NCI-H524 treated with DMSO at 0.1 percent for 48 hours (cell line): ENCODE data around the gene PANK1.

Experiments
- DNase-seq: peaks from one replicate; lab custom pipeline; 2025; lab: John Stamatoyannopoulos, UW

Gene PANK1

DNA sequence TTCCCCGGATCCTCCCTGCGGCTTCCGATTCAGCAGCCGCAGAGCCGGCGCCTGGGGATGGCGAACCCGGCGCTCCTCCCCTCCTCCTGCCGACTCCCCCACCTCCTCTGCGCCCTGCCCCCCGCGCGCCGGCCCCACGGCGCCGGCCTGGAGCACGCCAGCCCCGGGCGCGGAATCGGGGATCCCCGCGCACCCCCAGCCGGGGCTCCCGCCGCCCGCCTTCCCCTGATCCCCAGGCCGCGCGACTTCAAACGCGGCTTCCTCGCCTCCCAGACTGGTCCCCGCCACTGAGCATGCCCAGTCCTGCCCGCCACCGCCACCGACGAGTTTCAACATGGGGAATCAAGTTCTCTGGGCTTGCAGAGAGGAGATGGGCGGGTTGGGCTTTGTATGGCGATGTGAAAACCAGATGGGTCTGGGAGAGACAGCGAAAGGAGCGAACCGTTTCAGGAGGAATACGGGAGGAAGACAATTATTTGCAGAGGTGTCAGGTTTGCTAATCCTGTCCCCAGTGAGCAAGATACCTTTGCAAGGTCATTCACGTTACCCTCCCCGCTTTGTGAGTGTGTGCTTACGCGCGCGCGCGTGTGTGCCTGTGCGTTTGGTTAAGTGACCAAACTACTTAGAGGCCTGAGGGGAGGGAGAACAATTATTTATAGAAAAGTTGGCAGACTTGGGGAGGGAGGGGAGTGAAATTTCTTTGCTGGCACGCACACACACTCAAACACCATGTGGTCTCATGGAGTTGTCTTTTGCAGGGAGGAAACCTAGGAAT, at the start of gene PANK1:
PANK1 (minus strand) TSS at position 276 of the 775 bp plus-strand sequence. CDS start 351 bp downstream, outside the sequence.
- no peak for DNase-seq

DNA sequence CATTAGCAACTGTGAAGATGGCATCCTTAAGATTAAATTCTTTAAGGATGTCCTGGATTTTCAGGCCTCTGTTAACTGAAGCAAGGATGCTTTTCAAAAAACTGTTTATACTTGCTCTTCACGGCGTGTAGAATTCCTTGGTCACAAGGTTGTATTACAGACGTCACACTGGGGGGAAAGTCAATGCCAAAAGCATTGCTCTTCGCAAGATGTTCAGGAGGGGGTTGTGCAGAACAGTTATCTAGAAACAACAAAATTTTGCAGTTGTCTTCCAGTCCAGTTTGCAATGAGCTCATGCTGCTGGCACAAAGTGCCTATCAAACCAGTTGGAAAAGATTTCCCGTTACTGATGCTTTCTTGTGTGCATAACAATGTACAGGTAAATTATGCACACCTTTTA, 48.1 kb upstream of the PANK1 start:
- no peak for DNase-seq

GRCh38 chr10:89692416-89692815, 47.4 kb upstream of the PANK1 start:
- no peak for DNase-seq

DNA sequence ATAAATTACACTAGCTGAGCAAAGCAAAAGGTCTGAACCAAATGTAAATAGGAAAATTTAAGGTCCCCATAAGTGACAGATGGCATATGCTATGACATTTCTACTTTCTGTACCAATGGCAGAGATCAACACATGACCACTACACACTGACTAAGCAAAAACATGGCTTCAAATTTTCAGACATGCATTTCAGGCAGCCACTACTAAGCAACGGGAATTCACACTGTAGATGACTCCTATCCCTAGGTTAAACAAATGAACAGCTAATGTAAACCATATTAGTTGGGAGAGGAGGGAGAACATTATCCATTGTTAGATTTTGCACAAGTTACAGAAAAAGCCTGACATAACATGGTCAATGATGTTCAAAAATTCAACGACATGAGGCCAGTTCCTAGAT, 45.0 kb upstream of the PANK1 start:
- DNase-seq = no peak

GRCh38 chr10:89685936-89686335, 40.9 kb upstream of the PANK1 start:
- no peak for DNase-seq

GRCh38 chr10:89684604-89685003, 39.6 kb upstream of the PANK1 start:
- DNase-seq = no peak

- DNase-seq = no peak
Measured at GRCh38 chr10:89683883-89684282, 38.8 kb upstream of the PANK1 start.

DNA sequence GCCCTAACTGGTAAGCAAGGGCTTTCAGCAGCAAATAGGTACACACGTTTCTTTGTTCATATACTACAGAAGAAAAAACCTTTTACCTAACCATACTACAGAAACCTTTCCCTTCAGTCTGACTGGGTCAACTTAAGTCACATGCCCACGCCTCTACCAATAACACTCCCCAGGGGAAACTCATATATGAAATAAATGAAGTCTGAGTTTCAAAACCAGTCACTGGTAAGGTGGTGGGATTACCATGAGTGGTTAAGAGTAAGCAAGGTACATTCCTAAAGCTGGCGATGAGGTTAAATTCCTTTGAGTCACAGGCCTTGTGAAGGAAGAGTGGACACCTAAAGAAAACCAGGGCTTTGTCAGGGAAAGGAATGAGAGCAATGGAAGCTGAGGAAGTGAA, 34.9 kb upstream of the PANK1 start:
- no peak for DNase-seq

DNA sequence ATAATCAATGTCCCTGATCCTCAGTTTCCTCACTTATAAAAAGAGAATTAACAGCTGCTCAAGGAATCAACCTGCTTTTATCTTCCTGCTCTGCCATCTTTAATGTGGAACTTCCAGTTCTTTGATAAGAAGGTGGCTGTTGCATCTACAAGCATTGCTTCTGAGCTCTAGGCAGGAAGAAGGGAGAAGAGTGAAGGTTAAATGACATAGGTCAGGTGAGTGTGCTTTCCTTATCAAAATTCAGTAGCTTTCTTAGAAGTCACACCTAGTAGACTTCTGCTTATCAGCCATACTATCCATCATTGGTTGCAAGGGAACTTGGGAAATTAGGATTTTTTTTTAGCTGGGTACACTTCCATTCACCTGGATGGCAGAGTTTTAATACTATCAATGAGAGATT, 32.3 kb upstream of the PANK1 start:
- no peak for DNase-seq

GRCh38 chr10:89670926-89671325, 25.9 kb upstream of the PANK1 start:
- no peak for DNase-seq

DNA sequence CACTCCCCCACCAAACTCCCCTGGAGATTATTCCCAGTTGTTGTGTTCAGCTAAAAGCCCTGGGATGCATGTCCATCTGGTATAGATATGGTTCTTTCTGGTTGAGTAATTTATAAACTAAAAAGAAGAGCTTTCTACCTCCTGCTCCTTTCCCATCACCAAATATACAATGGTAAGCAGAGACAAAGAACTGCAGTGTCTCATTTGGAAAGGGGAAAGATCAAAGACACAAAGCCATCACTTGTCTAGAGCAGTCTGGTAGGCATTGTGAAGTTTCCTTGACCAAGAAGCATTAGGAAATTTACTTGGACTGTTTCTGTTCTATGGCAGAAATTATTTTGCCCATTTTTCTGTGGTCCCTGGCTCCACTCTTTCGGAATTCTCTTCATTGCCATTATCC, 24.9 kb upstream of the PANK1 start:
- no peak for DNase-seq

DNA sequence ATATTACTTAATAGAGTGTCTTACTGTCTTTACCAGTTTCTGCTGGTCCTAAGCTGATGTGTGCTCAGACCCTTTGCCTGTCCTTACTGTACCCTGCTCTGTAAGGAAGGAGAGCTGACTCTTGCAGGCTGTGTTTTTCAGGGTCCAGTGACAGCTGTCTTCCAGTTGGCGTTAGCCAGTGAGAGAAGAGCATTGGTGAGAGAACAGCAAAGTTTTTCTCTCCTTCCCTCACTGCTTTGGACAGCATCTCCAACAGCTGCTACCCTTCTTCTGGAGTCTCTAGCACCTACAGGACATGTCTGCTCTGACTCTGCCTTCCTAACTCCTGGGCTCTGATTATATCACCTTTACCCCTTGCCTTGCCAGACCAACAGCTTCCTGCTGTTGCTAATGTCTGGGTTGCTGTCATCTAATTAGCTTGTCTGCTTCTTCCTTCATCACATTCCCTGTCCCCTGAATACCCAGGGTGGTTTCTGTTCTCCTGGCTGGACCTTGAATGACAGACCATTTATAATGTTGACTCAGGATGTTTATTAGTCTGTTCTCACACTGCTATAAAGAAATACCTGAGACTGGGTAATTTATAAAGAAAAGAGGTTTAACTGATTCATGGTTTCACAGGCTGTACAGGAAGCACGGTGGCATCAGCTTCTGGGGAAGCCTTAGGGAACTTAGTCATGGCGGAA, 23.5 kb upstream of the PANK1 start:
- DNase-seq = no peak

DNA sequence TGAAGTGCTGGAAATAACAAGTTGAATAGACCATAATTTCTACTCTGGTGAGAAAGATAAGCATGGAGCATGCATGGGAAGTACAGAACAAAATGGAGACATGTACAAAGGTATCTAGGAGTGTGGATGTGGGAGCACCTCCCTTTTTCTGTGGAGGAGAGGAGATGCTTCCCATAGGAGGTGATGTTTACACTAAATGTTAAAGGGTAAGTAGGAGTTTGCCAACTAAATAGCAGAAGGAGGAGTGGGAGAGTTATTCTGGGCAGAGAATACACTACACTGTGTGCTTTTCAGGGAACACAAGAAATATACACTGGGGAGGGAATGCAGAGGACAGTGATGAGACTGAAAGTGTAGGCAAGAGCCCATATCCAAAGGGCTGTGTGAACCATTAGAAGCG, 21.1 kb upstream of the PANK1 start:
- DNase-seq = no peak

DNA sequence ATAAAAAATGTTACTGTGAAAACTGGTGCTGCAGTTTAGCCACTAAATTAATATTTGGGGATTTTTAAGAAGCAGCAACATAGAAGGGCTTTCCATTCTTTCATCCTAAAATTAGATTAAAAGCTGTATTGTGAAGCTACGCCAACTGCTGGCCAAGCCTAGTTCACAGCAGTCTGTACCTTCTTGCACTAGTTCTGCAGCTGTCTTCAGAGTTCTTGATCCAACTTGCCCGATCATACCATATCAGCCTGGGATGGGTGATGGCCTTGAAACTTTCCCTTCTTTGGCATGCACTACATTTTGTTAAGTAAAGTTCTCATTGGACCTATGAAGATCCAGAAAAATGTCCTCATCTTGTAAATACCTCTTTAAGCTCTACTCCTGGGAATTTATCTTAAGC, 20.3 kb upstream of the PANK1 start:
- DNase-seq = no peak

GRCh38 chr10:89664203-89664602, 19.2 kb upstream of the PANK1 start:
- DNase-seq = no peak

DNA sequence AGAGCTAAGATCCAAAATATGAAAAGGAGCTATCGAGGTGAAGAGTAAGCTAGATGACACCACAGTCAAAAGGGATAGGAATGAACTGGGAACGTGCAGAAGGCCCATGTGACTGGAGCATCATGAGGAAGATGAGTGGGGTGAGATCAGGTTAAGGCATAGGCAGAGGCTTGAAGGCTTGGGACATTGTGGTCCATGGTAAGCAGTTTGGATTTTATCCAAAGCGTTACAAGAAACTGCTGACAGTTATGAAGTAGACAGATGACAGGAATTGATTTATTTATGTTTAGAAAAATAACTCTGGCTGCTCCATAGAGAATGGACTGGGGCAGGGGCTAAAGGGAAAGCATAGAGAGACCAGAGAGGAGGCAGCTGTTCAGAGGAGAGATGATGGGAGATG, 18.1 kb upstream of the PANK1 start:
- no peak for DNase-seq

- no peak for DNase-seq
Measured at GRCh38 chr10:89662596-89662995, 17.6 kb upstream of the PANK1 start.

DNA sequence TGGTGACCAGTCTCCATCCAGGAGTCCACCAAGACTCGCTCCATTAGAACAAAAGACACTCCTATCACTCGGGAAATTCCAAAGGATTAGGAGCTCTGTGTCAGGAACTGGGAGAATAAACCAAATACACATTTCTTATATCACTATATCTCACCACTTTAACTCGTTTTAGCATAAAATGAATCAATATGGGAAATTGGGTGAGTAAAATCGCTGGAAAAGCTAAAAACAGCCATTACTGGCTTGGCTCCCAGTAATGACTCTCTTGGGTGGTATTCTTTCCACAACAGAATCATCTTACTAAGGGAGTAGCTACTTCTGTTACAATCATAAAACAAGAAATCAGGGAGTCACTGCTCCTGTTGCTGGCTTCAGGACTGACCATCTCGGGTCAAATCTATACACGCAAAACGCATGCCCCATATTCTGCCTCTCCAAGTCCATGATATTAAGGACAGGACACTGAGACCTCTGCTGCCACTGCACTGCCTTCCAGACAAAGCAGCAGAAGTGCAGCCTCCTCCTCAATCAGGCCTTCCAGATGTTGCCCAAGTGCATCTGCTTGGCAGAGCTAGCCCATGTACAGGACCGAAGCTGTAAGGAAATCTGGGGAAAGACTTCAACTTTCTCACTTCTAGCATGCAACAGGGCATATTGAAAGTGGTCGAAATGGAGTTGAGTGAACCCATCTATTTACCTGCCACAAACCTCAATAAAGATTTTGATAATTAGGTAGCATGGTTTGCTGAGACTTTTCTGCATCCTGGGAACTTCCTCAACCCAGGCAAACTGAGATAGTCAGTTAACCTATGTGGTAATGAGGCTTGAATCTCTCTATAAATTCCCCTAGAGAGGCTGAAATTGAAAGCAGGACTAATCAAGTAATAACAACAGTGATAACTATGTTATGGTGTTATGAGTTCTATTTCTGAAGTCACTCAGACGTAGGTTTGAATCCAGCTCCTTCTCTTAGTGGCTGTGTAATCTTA, 14.4 kb upstream of the PANK1 start:
- DNase-seq = no peak

- no peak for DNase-seq
Measured at GRCh38 chr10:89657302-89657701, 12.3 kb upstream of the PANK1 start.

DNA sequence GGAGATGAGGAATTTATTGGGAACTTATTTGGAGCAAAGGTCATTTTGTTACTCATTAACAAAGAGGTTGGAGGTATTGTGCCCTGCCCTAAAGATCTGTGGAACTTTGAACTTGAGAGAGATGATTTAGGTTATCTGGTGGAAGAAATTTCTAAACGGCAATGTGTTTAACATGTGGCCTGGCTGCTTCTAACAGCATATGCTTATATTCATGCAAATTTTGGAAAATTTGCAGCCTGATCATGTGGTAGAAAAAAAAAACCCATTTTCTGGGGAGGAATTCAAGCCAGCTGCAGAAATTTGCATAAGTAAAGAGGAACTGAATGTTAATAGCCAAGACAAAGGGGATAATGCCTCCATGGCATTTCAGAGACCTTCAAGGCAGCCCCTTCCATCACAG, 10.7 kb upstream of the PANK1 start:
- no peak for DNase-seq

DNA sequence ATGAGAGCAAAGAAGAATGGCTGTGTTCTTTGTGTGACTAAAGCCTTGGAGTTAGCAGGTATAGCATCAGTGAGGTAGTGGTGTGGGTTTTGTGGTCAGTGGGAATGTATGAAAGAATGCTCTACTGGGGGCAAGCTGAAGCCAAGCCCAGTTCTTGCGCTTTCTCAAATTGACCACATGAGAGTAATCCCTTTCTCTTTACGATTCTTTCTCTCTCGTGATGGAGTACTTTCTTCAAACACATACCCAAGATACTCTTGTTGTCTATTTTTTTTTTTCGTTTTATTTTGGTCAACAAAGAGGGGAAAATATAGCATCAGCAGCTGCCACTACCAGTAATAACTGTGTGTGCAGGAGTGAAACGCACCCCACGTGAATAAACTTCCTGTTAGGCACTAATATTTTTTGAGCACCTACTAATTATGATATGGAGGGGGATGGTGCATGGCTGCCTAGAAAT, 8.4 kb upstream of the PANK1 start:
- no peak for DNase-seq

DNA sequence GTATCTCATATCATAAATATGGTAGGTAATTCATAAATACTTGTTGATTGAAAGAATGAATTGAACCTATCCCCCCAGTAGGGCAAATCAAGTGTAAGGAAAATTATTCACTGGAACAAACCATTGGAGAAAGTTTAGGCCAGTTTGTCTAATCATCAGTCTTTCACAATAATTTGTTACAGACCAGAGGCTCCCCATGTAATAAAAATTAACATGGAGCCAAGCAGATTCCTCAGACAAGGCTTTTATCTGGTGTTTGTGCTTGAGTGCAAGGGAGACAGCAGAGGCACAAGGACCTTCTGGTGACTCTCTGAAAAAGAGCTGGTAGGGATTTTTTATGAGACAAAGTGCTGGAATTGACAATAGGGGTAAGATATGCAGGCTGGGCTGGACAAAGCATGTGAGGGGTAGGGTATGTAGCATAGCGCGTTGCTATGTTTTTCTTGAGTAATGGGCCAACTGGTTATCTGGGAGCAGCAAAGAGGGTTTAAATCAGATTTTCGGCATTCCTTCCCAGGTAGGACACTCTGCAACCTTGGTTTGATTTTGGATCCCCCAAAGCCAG, 7.8 kb upstream of the PANK1 start:
- no peak for DNase-seq
